Coronary artery (tissue), 2 donors: ENCODE results near the gene ATAD2B.

Source experiments
- DNase-seq: peaks from one replicate; pipeline ENCODE4 v3.0.0-alpha.2; 2017; ENCODE audit warnings: low spot score
- H3K27ac ChIP-seq, 2 donors: fragments of 200-600 bp; sonication (generic); one replicate each; pipeline ENCODE4 v1.5.1; 2016 to 2019
- H3K4me3 ChIP-seq: fragments of 200-600 bp; sonication (generic); 2 replicates; pipeline ENCODE4 v1.5.1; 2016; ENCODE audit warnings: mild to moderate bottlenecking, moderate library complexity
- TF ChIP-seq, protein P1 (sequence below): fragments of 200-600 bp; sonication (generic); IDR thresholded peaks from one replicate; pipeline ENCODE4 v1.5.1; 2019; ENCODE audit warnings: antibody characterized with exemption

ATAD2B gene

DNA sequence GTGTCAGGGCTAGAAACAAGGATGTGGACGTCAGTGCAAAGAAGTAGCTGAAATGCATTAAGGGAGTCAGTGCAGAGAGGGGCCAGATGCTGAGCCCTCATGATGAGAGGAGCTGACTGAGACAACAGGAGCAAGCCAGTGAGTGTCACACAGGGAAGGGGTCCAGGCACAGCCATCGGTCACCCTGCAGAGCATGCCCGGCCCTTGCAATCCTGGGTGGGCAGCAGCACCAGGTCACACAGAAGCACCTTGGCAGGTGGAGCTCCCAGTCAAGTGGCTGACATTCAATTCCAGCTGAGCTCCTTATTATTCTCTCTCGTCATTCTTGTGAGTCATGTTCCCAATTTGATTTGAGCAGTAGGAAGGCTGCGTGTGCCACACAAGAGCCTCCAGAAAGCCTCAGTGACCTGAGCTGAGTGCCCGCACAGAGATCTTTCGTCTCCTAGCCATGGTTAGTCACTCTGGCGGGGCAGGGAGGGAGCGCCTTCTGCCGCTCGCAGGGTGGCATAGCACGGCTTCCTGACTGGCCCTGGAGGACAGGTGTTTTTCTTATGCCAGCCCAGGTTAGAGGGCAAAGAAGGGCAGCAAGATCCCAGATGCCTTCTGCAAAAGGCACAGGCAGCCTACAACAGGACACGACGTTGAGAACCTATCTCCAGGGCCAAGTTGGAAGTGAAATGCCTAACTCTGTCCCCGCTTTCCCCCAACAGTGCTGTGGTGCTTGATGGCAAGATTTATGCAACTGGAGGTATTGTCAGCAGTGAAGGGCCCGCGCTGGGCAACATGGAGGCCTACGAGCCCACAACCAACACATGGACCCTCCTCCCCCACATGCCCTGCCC is 220.9 kb downstream of the ATAD2B start:
- Histone ChIP-seq H3K27ac (no peak overlapping the region), H3K4me3 (no peak overlapping the region)
- TF ChIP-seq, protein P1, sequence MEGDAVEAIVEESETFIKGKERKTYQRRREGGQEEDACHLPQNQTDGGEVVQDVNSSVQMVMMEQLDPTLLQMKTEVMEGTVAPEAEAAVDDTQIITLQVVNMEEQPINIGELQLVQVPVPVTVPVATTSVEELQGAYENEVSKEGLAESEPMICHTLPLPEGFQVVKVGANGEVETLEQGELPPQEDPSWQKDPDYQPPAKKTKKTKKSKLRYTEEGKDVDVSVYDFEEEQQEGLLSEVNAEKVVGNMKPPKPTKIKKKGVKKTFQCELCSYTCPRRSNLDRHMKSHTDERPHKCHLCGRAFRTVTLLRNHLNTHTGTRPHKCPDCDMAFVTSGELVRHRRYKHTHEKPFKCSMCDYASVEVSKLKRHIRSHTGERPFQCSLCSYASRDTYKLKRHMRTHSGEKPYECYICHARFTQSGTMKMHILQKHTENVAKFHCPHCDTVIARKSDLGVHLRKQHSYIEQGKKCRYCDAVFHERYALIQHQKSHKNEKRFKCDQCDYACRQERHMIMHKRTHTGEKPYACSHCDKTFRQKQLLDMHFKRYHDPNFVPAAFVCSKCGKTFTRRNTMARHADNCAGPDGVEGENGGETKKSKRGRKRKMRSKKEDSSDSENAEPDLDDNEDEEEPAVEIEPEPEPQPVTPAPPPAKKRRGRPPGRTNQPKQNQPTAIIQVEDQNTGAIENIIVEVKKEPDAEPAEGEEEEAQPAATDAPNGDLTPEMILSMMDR = no peak
- DNase-seq = peak; percentile 72

DNA sequence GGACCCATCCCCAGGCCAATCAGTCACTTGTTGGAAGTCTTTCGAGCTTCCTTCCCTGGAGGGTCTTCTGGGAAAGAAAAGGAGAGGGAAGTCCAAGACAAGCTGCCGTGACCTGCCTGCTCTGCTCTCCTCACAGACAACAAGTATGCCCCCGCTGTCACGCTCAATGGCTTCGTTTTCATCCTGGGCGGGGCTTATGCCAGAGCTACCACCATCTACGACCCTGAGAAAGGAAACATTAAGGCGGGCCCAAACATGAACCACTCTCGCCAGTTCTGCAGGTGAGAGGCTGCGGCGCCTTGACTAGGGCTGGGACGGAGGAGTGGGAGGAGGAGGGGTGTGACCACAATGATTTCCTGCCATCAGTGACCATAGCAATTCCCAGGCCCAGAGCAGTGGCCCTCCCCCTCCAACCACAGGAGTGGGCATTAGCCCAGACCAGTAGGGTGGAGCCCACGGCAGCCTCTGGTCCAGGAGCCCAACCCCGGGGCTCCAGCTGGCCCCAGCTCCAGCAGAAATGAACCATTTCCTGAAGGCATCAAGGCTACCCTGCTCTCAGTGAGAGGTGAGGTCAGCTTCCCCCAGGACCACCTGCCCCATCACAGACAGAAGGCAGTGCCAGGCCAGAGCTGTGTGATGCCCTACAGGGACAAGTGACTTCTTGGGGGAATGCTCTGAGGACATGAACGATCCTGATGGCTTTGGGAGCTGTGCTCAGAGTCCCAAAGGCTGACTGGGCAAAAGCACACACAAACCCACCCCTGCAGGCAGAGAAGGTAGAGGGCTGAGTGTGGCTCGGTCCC is 223.1 kb downstream of the ATAD2B start:
- Histone ChIP-seq H3K4me3 (no peak overlapping the region), H3K27ac (no peak overlapping the region)
- peak; percentile 52 for DNase-seq
- TF ChIP-seq, protein P1 = no peak

DNA sequence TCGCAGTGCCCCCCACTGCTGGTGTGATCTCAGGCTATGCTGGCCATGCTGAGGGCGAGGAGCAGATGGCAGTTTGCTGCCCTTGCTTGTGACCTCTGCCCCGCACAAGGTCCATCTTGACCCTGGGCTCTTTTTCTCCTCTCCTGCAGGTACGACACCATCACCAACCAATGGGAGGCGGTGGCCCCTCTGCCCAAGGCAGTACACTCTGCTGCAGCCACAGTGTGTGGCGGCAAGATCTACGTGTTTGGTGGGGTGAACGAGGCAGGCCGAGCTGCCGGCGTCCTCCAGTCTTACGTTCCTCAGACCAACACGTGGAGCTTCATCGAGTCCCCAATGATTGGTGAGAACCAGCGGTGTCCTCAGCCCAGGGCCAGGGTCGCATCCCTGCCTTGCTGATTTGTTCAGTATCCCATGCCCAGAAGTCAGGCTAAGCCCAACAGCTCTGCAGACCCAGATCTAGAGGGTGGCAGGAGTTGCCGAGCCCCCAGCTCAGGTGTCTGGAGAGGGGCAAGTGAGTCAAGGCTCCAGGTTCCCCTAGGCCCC is 223.8 kb downstream of the ATAD2B start:
- TF ChIP-seq, protein P1 = no peak
- Histone ChIP-seq H3K27ac (no peak overlapping the region), H3K4me3 (no peak overlapping the region)
- DNase-seq = peak; percentile 70

DNA sequence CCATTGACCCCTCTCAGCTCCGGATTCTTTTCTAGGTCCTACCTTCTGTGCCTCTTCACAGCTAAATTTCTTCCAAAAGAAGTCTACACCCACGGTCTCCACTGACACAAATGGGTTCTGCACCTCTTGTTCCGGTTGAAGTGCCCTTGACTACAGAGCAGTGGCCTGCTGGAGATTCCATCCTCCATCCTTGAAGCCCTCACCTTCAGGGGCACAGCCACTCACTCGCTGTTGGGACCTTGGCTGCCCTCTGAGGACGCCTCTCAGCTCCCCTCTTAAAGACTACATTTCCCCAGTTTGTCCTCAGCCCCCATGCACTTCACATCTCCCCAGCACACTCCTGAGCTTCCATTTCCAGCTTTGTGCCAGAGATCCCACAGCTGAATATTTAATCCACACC is 226.3 kb downstream of the ATAD2B start:
- DNase-seq = peak; percentile 38
- H3K4me3 ChIP-seq = no peak overlapping the region
- no peak overlapping the region for H3K27ac ChIP-seq
- TF ChIP-seq, protein P1 = no peak

DNA sequence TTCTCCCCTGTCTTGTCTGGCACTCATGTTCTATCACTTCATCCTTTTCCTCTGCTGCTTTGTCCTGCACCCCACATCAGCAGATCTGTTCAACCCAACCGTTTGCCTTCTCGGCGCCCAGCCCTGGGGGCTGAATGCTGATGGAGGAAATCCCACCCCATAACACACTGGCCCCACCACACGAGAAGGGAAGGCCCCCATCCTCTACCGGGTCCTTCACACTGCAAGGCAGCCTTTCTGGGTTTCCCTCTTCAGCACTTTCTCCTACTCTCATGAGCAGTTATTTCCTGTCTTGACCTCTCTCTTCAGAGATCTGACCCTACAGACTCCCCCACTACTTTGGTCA is 227.4 kb downstream of the ATAD2B start:
- H3K4me3 ChIP-seq = no peak overlapping the region
- DNase-seq = peak; percentile 45
- TF ChIP-seq, protein P1 = no peak
- no peak overlapping the region for H3K27ac ChIP-seq

DNA sequence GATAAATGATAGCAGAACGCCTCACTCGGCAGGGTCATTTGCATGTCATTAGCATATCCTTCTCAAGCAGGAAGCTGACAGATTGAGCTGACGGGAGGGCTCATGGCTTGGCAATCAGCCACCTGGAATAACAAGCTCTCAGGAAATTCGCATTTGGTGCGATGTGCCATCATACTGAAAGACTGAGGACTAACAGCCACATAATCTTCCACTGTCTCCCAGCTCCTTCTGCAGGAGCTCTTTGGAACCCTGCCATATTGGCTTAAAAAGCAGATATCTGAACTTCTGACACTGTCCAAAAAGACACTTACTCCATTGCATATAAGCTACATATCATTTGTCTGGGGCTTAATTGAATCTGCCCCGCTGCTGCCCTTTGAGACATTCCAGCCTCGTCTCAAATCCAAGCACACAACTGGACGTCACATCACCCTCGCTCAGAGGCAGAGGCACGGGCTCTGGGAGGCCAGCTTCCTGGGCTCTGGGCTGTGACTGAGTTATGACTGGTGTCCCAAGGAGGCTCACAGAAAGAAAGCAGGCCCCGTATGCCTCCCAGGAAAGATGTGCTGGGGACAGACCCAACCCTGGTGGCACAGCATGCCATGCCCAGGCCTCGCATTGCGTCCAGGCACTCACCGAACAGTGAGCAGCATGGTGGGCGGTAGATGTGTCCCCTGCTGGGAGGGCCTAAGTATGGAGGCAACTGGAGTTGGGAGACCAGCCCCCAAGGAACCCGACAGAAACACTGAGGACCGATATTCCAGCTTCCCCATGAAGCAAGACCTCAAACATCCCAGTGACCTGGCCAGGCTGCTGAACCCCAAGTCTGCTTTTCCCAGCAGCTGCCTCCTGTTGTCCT is 228.0 kb downstream of the ATAD2B start:
- DNase-seq = peak; percentile 31
- TF ChIP-seq, protein P1 = no peak
- H3K4me3 ChIP-seq = no peak overlapping the region
- no peak overlapping the region for H3K27ac ChIP-seq
